Choroid plexus epithelial cell (primary cell): ENCODE results near the gene NUDCD3.

Experiments used
- DNase-seq: peaks from one replicate; pipeline ENCODE4 v3.0.0-alpha.2; 2010; ENCODE audit warnings: low read depth
- H3K4me3 ChIP-seq: 2 replicates; pipeline ENCODE4 v1.5.1; 2011; ENCODE audit warnings: low read depth, mild to moderate bottlenecking, control low read depth, low read length, moderate library complexity
- TF ChIP-seq, protein P1 (sequence below): conservative IDR thresholded peaks from 2 replicates; pipeline ENCODE4 v1.5.1; 2011; ENCODE audit warnings: low read depth, mild to moderate bottlenecking, control low read depth, inconsistent platforms, low read length, moderate library complexity

Gene NUDCD3

DNA sequence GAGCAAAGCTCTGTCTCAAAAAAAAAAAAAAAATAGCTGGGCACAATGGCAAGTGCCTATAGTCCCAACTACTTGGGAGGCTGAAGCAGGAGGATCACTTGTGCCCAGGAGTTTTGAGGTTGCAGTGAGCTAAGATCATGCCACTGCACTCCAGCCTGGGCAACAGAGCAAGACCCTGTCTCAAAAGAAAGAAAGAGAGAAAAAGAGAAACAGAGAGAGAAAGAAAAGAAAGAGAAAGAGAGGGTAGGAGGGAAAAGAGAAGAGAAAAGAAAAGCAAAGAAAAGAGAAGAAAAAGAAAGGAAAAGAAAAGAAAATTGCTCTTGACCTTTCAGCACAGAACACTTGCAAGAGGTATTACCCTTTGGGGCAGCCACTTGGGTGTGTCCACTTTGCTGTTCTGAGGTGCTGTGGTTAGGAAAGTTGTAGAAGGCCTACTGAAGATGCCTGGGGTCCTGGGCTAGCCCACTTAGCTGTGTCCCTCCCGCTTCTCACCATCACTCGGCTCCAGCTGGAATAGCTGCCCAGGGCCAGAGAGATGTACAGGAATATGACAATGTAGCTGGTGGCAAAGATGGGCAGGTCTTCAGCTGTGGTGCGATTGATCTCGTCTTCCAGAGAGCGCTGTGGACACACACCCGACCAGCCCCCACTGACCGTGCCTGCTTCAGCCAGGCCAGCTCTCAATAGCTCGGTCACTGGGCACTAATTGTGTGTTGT is 45.0 kb upstream of the NUDCD3 start:
- no peak overlapping the region for H3K4me3 ChIP-seq
- TF ChIP-seq, protein P1, sequence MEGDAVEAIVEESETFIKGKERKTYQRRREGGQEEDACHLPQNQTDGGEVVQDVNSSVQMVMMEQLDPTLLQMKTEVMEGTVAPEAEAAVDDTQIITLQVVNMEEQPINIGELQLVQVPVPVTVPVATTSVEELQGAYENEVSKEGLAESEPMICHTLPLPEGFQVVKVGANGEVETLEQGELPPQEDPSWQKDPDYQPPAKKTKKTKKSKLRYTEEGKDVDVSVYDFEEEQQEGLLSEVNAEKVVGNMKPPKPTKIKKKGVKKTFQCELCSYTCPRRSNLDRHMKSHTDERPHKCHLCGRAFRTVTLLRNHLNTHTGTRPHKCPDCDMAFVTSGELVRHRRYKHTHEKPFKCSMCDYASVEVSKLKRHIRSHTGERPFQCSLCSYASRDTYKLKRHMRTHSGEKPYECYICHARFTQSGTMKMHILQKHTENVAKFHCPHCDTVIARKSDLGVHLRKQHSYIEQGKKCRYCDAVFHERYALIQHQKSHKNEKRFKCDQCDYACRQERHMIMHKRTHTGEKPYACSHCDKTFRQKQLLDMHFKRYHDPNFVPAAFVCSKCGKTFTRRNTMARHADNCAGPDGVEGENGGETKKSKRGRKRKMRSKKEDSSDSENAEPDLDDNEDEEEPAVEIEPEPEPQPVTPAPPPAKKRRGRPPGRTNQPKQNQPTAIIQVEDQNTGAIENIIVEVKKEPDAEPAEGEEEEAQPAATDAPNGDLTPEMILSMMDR, result no peak
- no peak for DNase-seq

DNA sequence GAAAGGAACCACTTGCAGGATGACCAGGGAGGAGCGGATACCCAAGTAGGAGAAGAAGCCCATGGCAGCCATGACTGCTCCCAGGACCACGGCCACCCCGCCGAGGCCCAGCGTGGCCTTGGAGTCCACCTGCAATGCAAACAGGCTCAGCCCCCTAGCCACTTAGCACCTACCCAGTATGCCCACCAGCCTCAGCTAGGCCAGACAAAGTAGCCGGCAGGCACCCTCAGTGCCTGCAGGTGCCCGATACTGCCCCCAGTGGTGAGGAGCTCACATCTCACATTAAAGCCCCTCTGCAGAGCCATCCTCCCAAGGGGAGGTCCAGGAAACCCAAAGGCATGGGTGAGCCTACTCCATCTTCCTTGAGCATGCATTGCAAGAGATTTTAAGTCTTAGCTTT is 44.0 kb upstream of the NUDCD3 start:
- TF ChIP-seq, protein P1, result peak; percentile 70
- no peak overlapping the region for H3K4me3 ChIP-seq
- peak; percentile 41 for DNase-seq

DNA sequence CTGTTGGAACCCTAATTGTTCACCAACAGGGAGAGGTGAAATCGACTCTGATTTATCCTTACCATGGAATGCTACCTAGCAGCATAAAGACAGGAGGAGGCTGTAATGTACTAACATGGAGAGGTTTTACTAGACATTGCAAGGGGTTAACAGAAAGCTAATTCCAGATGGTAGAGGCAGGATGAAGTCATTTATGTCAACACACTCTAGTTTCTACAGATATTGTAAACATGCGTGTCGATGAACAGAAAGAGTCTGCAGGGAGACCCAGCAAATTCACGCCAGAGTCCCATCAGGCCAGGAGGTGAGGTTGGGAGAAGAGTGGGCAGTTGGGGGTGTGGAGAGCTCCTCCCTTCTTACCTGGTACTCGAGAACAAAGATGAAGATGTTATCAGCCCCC is 43.6 kb upstream of the NUDCD3 start:
- DNase-seq, result peak; percentile 44
- TF ChIP-seq, protein P1, result no peak
- no peak overlapping the region for H3K4me3 ChIP-seq

DNA sequence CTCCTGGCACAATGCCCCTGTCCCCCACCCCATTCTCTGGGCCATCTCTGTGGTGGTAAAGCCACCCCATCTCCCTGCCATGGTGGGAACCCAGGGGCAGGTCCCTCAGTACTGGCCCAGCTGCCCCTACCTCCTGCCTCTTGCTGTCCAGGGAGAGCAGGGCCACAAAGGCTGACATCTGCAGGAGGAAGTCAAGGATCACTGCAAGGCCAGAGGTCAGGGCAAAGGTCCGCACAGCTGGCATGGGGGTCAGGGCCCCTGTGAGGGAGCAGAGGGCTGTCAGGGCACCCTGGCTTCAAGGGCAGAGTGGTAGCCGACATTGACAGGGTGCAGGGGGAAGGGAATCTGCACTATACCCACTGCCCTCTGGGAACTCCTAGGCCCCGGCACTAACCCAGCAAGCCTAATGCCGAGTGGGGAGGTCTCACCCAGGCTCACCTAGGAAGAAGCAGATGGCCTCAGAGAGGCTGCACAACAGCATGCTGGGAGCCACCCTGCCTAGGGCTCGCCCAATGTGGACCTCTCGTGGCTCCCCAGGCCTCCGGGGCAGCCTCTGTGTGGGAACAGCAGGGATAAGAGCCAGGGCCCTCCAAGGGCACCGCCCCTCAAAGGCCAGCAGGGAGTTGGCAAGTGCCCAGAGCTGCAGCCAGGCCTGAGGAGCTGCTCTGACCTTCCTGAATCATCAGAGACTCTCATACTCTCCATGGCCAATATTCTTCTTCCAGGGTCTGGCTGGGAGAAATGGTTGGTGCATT is 43.0 kb upstream of the NUDCD3 start:
- no peak overlapping the region for H3K4me3 ChIP-seq
- peak; percentile 29 for DNase-seq

DNA sequence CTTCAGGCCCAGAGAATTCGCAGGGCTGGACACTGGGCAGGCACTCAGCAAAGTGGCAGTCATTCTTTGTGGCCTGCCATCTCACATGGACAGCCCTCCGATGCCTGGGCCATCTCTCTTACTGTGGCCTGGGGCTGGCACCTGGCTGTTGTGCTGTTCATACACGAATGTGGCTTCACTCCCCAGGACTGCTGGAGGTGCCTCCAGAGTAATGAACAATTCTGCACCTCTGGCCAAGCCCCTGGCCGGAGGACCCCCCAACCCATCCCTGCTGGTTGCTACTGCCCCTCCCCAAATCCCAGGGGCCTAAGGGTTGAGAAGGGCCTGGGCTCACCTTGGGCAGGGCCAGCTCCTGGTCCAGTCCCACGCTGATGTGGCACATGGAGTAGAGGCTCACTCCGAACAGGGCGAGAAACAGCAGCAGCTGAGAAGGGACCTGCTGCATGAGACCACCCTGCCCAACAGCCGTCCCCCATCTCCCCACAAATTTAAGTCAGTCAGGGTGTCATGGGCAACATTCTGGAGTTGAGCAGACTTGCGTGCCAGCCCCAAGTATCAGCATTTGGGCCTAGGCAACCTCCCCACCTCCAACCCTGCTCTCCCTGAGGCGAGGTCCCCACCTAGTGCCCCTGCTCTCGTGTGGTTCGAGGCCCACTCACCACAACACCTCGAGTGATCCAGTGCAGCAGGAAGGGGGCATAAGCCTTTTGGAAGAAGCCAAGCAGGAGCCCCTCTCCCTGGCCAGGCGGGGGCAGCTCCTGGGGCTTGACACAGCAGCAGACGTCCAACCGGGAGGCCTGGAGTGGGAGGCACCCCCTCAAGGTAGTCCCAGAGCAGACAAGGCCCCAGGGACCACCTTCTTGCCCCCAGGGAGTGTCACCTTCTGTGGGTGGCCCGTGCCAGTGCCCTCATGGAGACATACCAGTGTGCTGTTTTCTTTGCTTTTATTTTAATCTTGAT is 41.2 kb upstream of the NUDCD3 start:
- no peak overlapping the region for H3K4me3 ChIP-seq
- no peak for DNase-seq
- TF ChIP-seq, protein P1, result no peak

More for the DNA sequence above, 43.0 kb upstream of the NUDCD3 start:
- TF ChIP-seq, protein P1, result no peak

DNA sequence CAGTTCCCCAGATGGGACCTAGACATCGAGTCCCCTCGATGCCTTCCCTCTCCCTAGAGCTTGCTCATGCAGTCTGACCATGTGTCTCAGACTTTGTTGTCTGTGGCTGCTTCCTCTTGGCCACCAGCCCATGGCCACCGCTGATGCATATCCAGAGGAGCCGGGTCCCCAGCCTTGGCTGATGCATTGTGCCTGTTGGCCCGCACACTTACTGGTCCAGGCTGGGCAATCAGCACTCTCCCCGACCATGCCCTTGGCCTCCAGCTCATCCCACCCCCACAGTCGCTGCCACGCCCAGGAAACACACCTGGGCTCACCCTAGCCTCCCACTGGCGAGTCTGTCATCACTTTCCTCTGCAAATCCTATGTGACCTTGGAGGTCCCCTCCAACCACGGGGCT is 40.5 kb upstream of the NUDCD3 start:
- TF ChIP-seq, protein P1, result no peak
- no peak for DNase-seq
- H3K4me3 ChIP-seq, result no peak overlapping the region
